OCI-LY3 (cell line): ENCODE data around the gene MAP3K10.

Experiments
- CTCF ChIP-seq: fragments of 200-600, 300-600 bp; sonication (generic); IDR thresholded peaks from 2 replicates; pipeline ENCODE4 v1.5.1; 2014; ENCODE audit warnings: antibody characterized with exemption, low read length, low read depth
- EZH2phosphoT487 ChIP-seq: fragments of 200-600 bp; shearing (Covaris generic); IDR thresholded peaks from 2 replicates; pipeline ENCODE4 v1.6.1; 2018; ENCODE audit warnings: antibody characterized with exemption, mixed run types, low read depth

GRCh38 chr19:40174092-40174491, 17.1 kb upstream of the MAP3K10 start:
- TF ChIP-seq CTCF (no peak), EZH2phosphoT487 (no peak)
